OCI-LY3 (cell line): ENCODE data around the gene DNAJC2.

ENCODE experiments used
- EZH2phosphoT487 ChIP-seq: fragments of 200-600 bp; shearing (Covaris generic); IDR thresholded peaks from 2 replicates; pipeline ENCODE4 v1.6.1; 2018; ENCODE audit warnings: antibody characterized with exemption, mixed run types, low read depth
- TF ChIP-seq, protein P1 (sequence below): fragments of 200-600, 300-600 bp; sonication (generic); IDR thresholded peaks from 2 replicates; pipeline ENCODE4 v1.5.1; 2014; ENCODE audit warnings: antibody characterized with exemption, low read length, low read depth

GRCh38 chr7:103316380-103316941, 28.1 kb downstream of the DNAJC2 start:
- TF ChIP-seq, protein P1, sequence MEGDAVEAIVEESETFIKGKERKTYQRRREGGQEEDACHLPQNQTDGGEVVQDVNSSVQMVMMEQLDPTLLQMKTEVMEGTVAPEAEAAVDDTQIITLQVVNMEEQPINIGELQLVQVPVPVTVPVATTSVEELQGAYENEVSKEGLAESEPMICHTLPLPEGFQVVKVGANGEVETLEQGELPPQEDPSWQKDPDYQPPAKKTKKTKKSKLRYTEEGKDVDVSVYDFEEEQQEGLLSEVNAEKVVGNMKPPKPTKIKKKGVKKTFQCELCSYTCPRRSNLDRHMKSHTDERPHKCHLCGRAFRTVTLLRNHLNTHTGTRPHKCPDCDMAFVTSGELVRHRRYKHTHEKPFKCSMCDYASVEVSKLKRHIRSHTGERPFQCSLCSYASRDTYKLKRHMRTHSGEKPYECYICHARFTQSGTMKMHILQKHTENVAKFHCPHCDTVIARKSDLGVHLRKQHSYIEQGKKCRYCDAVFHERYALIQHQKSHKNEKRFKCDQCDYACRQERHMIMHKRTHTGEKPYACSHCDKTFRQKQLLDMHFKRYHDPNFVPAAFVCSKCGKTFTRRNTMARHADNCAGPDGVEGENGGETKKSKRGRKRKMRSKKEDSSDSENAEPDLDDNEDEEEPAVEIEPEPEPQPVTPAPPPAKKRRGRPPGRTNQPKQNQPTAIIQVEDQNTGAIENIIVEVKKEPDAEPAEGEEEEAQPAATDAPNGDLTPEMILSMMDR: no peak
- no peak for TF ChIP-seq EZH2phosphoT487
